Pancreas (tissue), 10 donors: ENCODE measurements around the gene PDE7B. TPM values are rescaled to one million over a fixed set of nuclear protein-coding genes. Genes with fewer than 3 reads are reported as not detected.

Experiments
- ATAC-seq, 4 donors: fragments of 200-7000 bp; cut with Tn5 transposase; one replicate each; pipeline versions ENCODE4 v1.8.0 to v1.9.1; 2020; ENCODE audit warnings: mild to moderate bottlenecking in 4 of 4, moderate library complexity in 4 of 4
- DNase-seq, 6 donors: peaks; one replicate each; pipeline ENCODE4 v3.0.0-alpha.2; 2020
- FAIRE-seq: peaks from 2 replicates; lab custom pipeline; 2012; peaks lifted over from hg19 to GRCh38; lab: Jason Lieb, UNC
- H3K27ac ChIP-seq, 4 donors: fragments of 200-600 bp; sonication (generic); 1 replicate in 3 of 4; 2 replicates in 1 of 4; pipeline versions ENCODE4 v1.5.0 to v1.8.0; 2020
- H3K27me3 ChIP-seq, 4 donors: fragments of 200-600 bp; one replicate each; pipeline ENCODE4 v1.8.0; 2021
- H3K36me3 ChIP-seq, 3 donors: fragments of 200-600 bp; sonication (generic) in 1 of 3; one replicate each; pipeline versions ENCODE4 v1.5.0 to v1.8.0; 2020 to 2021
- H3K4me1 ChIP-seq, 3 donors: fragments of 200-600 bp; one replicate each; pipeline ENCODE4 v1.8.0; 2021
- H3K4me3 ChIP-seq, 4 donors: fragments of 200-600 bp; sonication (generic) in 2 of 4; one replicate each; pipeline versions ENCODE4 v1.5.0 to v1.8.0; 2020 to 2021
- H3K9me3 ChIP-seq, 4 donors: fragments of 200-600 bp; one replicate each; pipeline ENCODE4 v1.8.0; 2021
- WGBS, 2 donors: extraction: QIAGEN DNeasy Blood & Tissue Kit; methylation state at CpG; one replicate each; pipeline ENCODE4 v1.1.7; 2013; 5-methylcytosine and 5-hydroxymethylcytosine counted together
- intact Hi-C, 3 donors: fragments of 100-400 bp; cut with DNase I; formaldehyde crosslinking; loops; one replicate each; pipeline versions ENCODE4 v1.11.1 to v1.14.2; 2022
- polyA plus RNA-seq, 2 donors: library from polyadenylated mRNA; stranded (reverse); fragments of 200-250 nt; gene quantifications; one replicate each; pipeline ENCODE4 v1.2.3, GENCODE V29; 2013
- total RNA-seq, 6 donors: library from RNA; stranded (reverse); fragmentation: NEBNext Ultra II Directional in 4 of 6; extraction: Animal tissue kit (Norgen Biotek cat#: 25700) in 4 of 6; gene quantifications; one replicate each; pipeline versions ENCODE4 v1.2.1 to v1.2.4, GENCODE V29; 2021 to 2023
- TF ChIP-seq, protein P1 (sequence below), 4 donors: fragments of 200-600 bp; sonication (generic) in 3 of 4; IDR thresholded peaks; one replicate each; pipeline versions ENCODE4 v1.5.0 to v1.8.0; 2021; ENCODE audit warnings: antibody characterized with exemption in 4 of 4
- donor health status: healthy with polysubstance abuse.
- donor health status: DM: no; HTN: no; CAD: no; lungs with moderate emphysema.
- donor health status: DM: no; HTN: no; CAD: no.
- donor health status: control.
- donor health status: control.
- donor health status: Bipolar disorder and iron deficiency.
- donor health status: DM: yes; HTN: yes; CAD: no.
- donor health status: DM: no; HTN: no; CAD: no.
- donor health status: DM: no; HTN: no; CAD: no.
- donor health status: DM: yes; HTN: yes; CAD: no.

Gene PDE7B
- total and polyA plus RNA-seq, 8 donors = 0.38 to 1.7 (median 0.76) TPM

GRCh38 chr6:136155191-136155590 is 303.7 kb downstream of the PDE7B start:
- FAIRE-seq = no peak
- H3K4me3 ChIP-seq = no peak overlapping the region
- DNase-seq = no peak
- no peaks in the 10 kb centered on the region for H3K36me3 ChIP-seq
- no peaks in the 10 kb centered on the region for H3K27me3 ChIP-seq
- ATAC-seq = no peak
- peaks cover 0 to 6% (median 5%) of the 10 kb centered on the region in 3 donors for H3K4me1 ChIP-seq
- intact Hi-C loops = no loop called here
- TF ChIP-seq, protein P1, sequence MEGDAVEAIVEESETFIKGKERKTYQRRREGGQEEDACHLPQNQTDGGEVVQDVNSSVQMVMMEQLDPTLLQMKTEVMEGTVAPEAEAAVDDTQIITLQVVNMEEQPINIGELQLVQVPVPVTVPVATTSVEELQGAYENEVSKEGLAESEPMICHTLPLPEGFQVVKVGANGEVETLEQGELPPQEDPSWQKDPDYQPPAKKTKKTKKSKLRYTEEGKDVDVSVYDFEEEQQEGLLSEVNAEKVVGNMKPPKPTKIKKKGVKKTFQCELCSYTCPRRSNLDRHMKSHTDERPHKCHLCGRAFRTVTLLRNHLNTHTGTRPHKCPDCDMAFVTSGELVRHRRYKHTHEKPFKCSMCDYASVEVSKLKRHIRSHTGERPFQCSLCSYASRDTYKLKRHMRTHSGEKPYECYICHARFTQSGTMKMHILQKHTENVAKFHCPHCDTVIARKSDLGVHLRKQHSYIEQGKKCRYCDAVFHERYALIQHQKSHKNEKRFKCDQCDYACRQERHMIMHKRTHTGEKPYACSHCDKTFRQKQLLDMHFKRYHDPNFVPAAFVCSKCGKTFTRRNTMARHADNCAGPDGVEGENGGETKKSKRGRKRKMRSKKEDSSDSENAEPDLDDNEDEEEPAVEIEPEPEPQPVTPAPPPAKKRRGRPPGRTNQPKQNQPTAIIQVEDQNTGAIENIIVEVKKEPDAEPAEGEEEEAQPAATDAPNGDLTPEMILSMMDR (IDR thresholded peaks at IDR 0.05) = no peak
- no peaks in the 10 kb centered on the region for H3K9me3 ChIP-seq
- no peak overlapping the region for H3K27ac ChIP-seq

DNA sequence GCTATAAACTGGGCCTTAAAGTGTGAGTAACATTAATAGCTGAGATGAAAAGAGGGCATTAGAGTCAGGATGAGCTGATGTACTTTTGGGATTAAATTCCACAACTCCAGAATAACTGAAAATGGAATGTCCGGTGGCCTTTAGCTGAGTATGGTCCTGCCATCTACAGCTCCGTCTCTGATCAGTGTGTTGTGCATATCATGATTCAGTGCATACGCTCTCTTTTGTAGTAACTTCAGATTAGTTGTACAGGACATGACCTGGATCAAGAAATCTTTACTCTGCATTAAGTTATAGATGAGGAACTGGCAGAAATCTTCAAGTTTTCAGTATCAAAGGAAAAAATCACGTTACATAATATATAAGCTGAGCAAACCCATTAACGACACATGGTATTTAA is 306.2 kb downstream of the PDE7B start:
- WGBS, 2 donors = 93 to 95% methylated on average over 5 of the region's 5 CpGs
- Histone ChIP-seq H3K4me3 (no peak overlapping the region), H3K27me3 (no peaks in the 10 kb centered on the region), H3K9me3 (no peaks in the 10 kb centered on the region), H3K36me3 (no peaks in the 10 kb centered on the region), H3K27ac (no peak overlapping the region), H3K4me1 (peaks cover 0 to 6% (median 5%) of the 10 kb centered on the region in 3 donors)
- ATAC-seq = no peak
- FAIRE-seq = no peak
- TF ChIP-seq, protein P1 (IDR thresholded peaks at IDR 0.05) = no peak
- DNase-seq = no peak
- intact Hi-C loops = no loop called here

DNA sequence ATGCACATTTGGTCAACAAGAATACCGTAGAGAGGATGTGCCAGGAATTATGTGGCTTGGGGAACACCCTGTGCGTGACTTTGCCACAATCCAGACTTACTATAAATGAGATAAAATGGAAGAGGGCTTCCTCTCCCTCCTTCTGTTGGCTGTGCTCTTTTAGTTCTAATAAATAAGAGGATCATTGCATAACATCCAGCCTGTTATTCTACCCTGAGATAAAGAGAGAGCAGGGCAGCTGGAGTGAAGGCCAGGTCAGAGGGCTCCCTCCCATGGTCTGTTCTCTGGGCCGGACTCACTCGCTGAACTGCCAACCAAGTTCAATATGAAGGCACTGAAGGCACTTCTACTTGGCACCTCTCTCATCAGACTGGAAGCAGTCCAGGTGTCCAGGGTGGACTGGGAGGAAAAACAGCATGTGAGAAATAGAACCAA is 306.9 kb downstream of the PDE7B start:
- Histone ChIP-seq H3K36me3 (no peaks in the 10 kb centered on the region), H3K9me3 (no peaks in the 10 kb centered on the region), H3K4me3 (no peak overlapping the region), H3K27me3 (no peaks in the 10 kb centered on the region), H3K4me1 (peaks cover 0 to 6% (median 5%) of the 10 kb centered on the region in 3 donors), H3K27ac (no peak overlapping the region)
- TF ChIP-seq, protein P1 (IDR thresholded peaks at IDR 0.05) = no peak
- FAIRE-seq (no peak), DNase-seq (peak in 5 of 6 donors; percentile 45 to 67 (median 55)), ATAC-seq (peak; percentile 84 to 99 (median 92))
- WGBS, 2 donors = 27 to 34% methylated on average over 4 of the region's 4 CpGs
- intact Hi-C loops = no loop called here

- intact Hi-C loops = no loop called here
- no peaks in the 10 kb centered on the region for H3K9me3 ChIP-seq
- FAIRE-seq (no peak), DNase-seq (no peak), ATAC-seq (peak in 1 of 4 donors; percentile 11)
- H3K27me3 ChIP-seq = no peaks in the 10 kb centered on the region
- H3K4me3 ChIP-seq = no peak overlapping the region
- no peak overlapping the region for H3K27ac ChIP-seq
- H3K36me3 ChIP-seq = no peaks in the 10 kb centered on the region
- TF ChIP-seq, protein P1 (IDR thresholded peaks at IDR 0.05) = no peak
- WGBS, 2 donors = 67 to 70% methylated on average over 2 of the region's 2 CpGs
- peaks cover 0 to 6% (median 5%) of the 10 kb centered on the region in 3 donors for H3K4me1 ChIP-seq
These were observed 307.5 kb downstream of the PDE7B start for GRCh38 chr6:136158971-136159370.

DNA sequence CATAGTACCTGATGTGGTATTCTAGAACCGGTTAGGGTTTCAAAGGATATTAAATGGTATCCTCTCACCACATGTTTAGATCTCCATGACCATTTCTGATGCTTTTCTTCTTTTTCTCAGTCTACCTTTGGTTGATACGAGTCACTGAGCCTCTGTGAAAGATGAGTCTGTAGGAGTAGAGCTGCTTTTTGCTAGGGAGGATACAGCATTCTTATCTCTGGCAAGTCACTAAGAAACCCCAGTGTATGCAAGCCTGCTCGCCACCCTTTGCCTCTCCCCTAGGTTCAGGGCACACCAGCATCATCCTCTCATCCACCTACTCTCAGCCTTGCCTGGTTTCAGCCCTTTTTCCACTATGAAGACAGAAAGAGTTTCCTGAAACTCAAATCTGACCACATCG is 308.7 kb downstream of the PDE7B start:
- FAIRE-seq (no peak), ATAC-seq (no peak), DNase-seq (no peak)
- Histone ChIP-seq H3K27me3 (no peaks in the 10 kb centered on the region), H3K4me1 (peaks cover 0 to 6% (median 5%) of the 10 kb centered on the region in 3 donors), H3K36me3 (no peaks in the 10 kb centered on the region), H3K9me3 (no peaks in the 10 kb centered on the region), H3K4me3 (no peak overlapping the region), H3K27ac (no peak overlapping the region)
- intact Hi-C loops = no loop called here
- TF ChIP-seq, protein P1 (IDR thresholded peaks at IDR 0.05) = no peak
- 88 to 96% methylated on average over 4 of the region's 4 CpGs for WGBS, 2 donors
